HepG2 (cell line): Measurements from ENCODE around the gene MSMO1. TPM values are rescaled to one million over a fixed set of nuclear protein-coding genes. Genes with fewer than 3 reads are reported as not detected.
A peak's percentile ranks its signal among the peaks of the same experiment; 100 is the strongest.

Source experiments
- ATF4 ChIP-seq, 2 experiments: fragments of 450-650 bp in 1 of 2; sonication (generic) in 1 of 2; formaldehyde crosslinking; IDR thresholded peaks; 2 replicates each; pipeline versions ENCODE4 v1.5.0 to v1.8.0; 2020 to 2022; ENCODE audit warnings: mild to moderate bottlenecking in 1 of 2, missing genetic modification reagents in 1 of 2
- ATRX ChIP-seq: sonication (generic); formaldehyde crosslinking; IDR thresholded peaks from 2 replicates; pipeline ENCODE4 v1.4.0; 2020; ENCODE audit warnings: missing genetic modification reagents, borderline replicate concordance
- CCDC6 ChIP-seq: sonication (generic); formaldehyde crosslinking; IDR thresholded peaks from 2 replicates; pipeline ENCODE4 v1.8.1; 2022; ENCODE audit warnings: mild to moderate bottlenecking, missing genetic modification reagents, moderate library complexity
- DBP ChIP-seq: sonication (generic); formaldehyde crosslinking; IDR thresholded peaks from 2 replicates; pipeline ENCODE4 v1.4.0; 2020; ENCODE audit warnings: missing genetic modification reagents; ENCODE audit errors: not compliant biosample characterization
- HDAC2 ChIP-seq: sonication (generic); formaldehyde crosslinking; IDR thresholded peaks from 2 replicates; pipeline ENCODE4 v1.4.0; 2020; ENCODE audit warnings: missing genetic modification reagents
- KLF9 ChIP-seq: IDR thresholded peaks from 2 replicates; pipeline ENCODE4 v1.6.1; 2016; ENCODE audit warnings: low read depth
- MTERF4 ChIP-seq: sonication (generic); formaldehyde crosslinking; IDR thresholded peaks from 2 replicates; pipeline ENCODE4 v1.8.0; 2023; ENCODE audit warnings: mild to moderate bottlenecking, missing genetic modification reagents
- RORA ChIP-seq: sonication (generic); formaldehyde crosslinking; IDR thresholded peaks from 2 replicates; pipeline ENCODE4 v1.5.0; 2020; ENCODE audit warnings: mild to moderate bottlenecking, missing genetic modification reagents, moderate library complexity
- SOX6 ChIP-seq, 2 experiments: fragments of 450-650 bp in 1 of 2; sonication (generic) in 1 of 2; formaldehyde crosslinking in 1 of 2; IDR thresholded peaks; 2 replicates each; pipeline versions ENCODE4 v1.4.0 to v1.6.1; 2017 to 2020; ENCODE audit warnings: antibody characterized with exemption in 1 of 2, mild to moderate bottlenecking in 1 of 2, missing genetic modification reagents in 1 of 2
- SP1 ChIP-seq, 2 experiments: fragments of 450-650 bp in 1 of 2; sonication (generic) in 1 of 2; formaldehyde crosslinking in 1 of 2; IDR thresholded peaks; 2 replicates each; pipeline versions ENCODE4 v1.4.0 to v1.6.1; 2016 to 2020; ENCODE audit warnings: missing genetic modification reagents in 1 of 2
- TEAD3 ChIP-seq: optimal IDR thresholded peaks from 2 replicates; pipeline ENCODE3; 2016; ENCODE audit warnings: borderline replicate concordance
- YY1 ChIP-seq: IDR thresholded peaks from 2 replicates; pipeline ENCODE4 v1.6.1; 2011; ENCODE audit warnings: low read length, low read depth, moderate library complexity, mild to moderate bottlenecking; ENCODE audit not compliant: insufficient read depth, insufficient replicate concordance
- ZFP36L2 ChIP-seq: sonication (generic); formaldehyde crosslinking; IDR thresholded peaks from 2 replicates; pipeline ENCODE4 v1.4.0; 2020; ENCODE audit warnings: missing genetic modification reagents
- ZNF292 ChIP-seq: sonication (generic); formaldehyde crosslinking; IDR thresholded peaks from 2 replicates; pipeline ENCODE4 v1.8.1; 2022; ENCODE audit warnings: mild to moderate bottlenecking, low read depth, missing genetic modification reagents, borderline replicate concordance
- ZNF337 ChIP-seq: sonication (generic); formaldehyde crosslinking; IDR thresholded peaks from 2 replicates; pipeline ENCODE4 v1.5.1; 2020; ENCODE audit warnings: missing genetic modification reagents, low read depth, mild to moderate bottlenecking, borderline replicate concordance
- ZNF33A ChIP-seq: sonication (generic); formaldehyde crosslinking; IDR thresholded peaks from 2 replicates; pipeline ENCODE4 v1.5.1; 2020; ENCODE audit warnings: missing genetic modification reagents, mild to moderate bottlenecking, moderate library complexity, borderline replicate concordance
- ZSCAN5A ChIP-seq: sonication (generic); formaldehyde crosslinking; IDR thresholded peaks from 2 replicates; pipeline ENCODE4 v1.8.0; 2022; ENCODE audit warnings: mild to moderate bottlenecking, missing genetic modification reagents, borderline replicate concordance
- polyA plus RNA-seq, 8 experiments: library from polyadenylated mRNA; depleted of rRNA in 3 of 8; stranded (reverse) in 7 of 8; unstranded in 1 of 8; fragments of >200 nt; fragmentation: Illumina TruSeq in 4 of 8; extraction: Trizol in 4 of 8; gene quantifications; 2 replicates each; pipeline versions ENCODE4 v1.2.1 to v1.2.3, GENCODE V29; 2011 to 2016; ENCODE audit warnings: low read depth in 4 of 8, missing spikeins in 1 of 8, mixed read lengths in 1 of 8; ENCODE audit not compliant: insufficient read depth in 1 of 8
- total RNA-seq, 5 experiments: library from RNA; depleted of rRNA; stranded (reverse); fragments of >200 nt; fragmentation: Illumina TruSeq; extraction: Trizol; gene quantifications; 2 replicates each; pipeline ENCODE4 v1.2.3, GENCODE V29; 2016; ENCODE audit warnings: low read depth in 1 of 5
- TF ChIP-seq, protein P1 (sequence below): sonication (generic); formaldehyde crosslinking; IDR thresholded peaks from 2 replicates; pipeline ENCODE4 v1.8.1; 2023; ENCODE audit warnings: mild to moderate bottlenecking, missing genetic modification reagents
- TF ChIP-seq, protein P2 (sequence below): sonication (generic); formaldehyde crosslinking; IDR thresholded peaks from 2 replicates; pipeline ENCODE4 v1.4.0; 2020; ENCODE audit warnings: missing genetic modification reagents

MSMO1 gene
- total and polyA plus RNA-seq, 2 of the 13 experiments (the other 11 are each of a cell fraction or from before 2014, with no cell fraction given) = 98.1 to 216 TPM

GRCh38 chr4:165378745-165379677, 51.5 kb downstream of the MSMO1 start, which contains the start of gene CPE (continued):
- TF ChIP-seq ZNF33A (CRISPR knock-in tag) (no peak), KLF9 (CRISPR knock-in tag) (peak; percentile 66; the same call in 1 of the 2 replicates), ZNF337 (CRISPR knock-in tag) (no peak), SOX6 (IDR thresholded peaks at IDR 0.05) (no peak), SOX6 (CRISPR knock-in tag; IDR thresholded peaks at IDR 0.05) (peak; percentile 79), ZNF292 (CRISPR knock-in tag) (peak; percentile 94), RORA (CRISPR knock-in tag) (no peak), CCDC6 (CRISPR knock-in tag) (peak; percentile 93), ATF4 (CRISPR knock-in tag; IDR thresholded peaks at IDR 0.05) (peak in 1 of 2 experiments; percentile 83; a peak in 2 of 4 replicates), YY1 (peak; percentile 85), ZFP36L2 (CRISPR knock-in tag) (no peak), ZSCAN5A (CRISPR knock-in tag) (peak; percentile 29; the same call in 1 of the 2 replicates), MTERF4 (CRISPR knock-in tag) (0 out of 2 replicates have a peak, but pooled peaks have one; percentile 37), SP1 (IDR thresholded peaks at IDR 0.05) (no peak), SP1 (CRISPR knock-in tag; IDR thresholded peaks at IDR 0.05) (peak; percentile 43; the same call in 1 of the 2 replicates), HDAC2 (CRISPR knock-in tag) (no peak; the same call in 1 of the 2 replicates), TEAD3 (peak; percentile 54), ATRX (no peak), DBP (CRISPR knock-in tag) (no peak)
- TF ChIP-seq, protein P1, sequence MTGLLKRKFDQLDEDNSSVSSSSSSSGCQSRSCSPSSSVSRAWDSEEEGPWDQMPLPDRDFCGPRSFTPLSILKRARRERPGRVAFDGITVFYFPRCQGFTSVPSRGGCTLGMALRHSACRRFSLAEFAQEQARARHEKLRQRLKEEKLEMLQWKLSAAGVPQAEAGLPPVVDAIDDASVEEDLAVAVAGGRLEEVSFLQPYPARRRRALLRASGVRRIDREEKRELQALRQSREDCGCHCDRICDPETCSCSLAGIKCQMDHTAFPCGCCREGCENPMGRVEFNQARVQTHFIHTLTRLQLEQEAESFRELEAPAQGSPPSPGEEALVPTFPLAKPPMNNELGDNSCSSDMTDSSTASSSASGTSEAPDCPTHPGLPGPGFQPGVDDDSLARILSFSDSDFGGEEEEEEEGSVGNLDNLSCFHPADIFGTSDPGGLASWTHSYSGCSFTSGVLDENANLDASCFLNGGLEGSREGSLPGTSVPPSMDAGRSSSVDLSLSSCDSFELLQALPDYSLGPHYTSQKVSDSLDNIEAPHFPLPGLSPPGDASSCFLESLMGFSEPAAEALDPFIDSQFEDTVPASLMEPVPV = no peak
- TF ChIP-seq, protein P2, sequence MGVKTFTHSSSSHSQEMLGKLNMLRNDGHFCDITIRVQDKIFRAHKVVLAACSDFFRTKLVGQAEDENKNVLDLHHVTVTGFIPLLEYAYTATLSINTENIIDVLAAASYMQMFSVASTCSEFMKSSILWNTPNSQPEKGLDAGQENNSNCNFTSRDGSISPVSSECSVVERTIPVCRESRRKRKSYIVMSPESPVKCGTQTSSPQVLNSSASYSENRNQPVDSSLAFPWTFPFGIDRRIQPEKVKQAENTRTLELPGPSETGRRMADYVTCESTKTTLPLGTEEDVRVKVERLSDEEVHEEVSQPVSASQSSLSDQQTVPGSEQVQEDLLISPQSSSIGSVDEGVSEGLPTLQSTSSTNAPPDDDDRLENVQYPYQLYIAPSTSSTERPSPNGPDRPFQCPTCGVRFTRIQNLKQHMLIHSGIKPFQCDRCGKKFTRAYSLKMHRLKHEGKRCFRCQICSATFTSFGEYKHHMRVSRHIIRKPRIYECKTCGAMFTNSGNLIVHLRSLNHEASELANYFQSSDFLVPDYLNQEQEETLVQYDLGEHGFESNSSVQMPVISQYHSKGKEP (CRISPR knock-in tag) = no peak
